Suprapubic skin (tissue), 4 donors: ENCODE results near the gene WDR37. TPM values are rescaled to one million over a fixed set of nuclear protein-coding genes. Genes with fewer than 3 reads are reported as not detected.
A peak's percentile ranks its signal among the peaks of the same experiment; 100 is the strongest.

Source experiments
- DNase-seq, 2 donors: peaks; one replicate each; pipeline ENCODE4 v3.0.0-alpha.2; 2019; ENCODE audit warnings: low spot score in 2 of 2
- H3K27ac ChIP-seq: fragments of 200-600 bp; sonication (generic); one replicate; pipeline ENCODE4 v1.5.1; 2019
- H3K27me3 ChIP-seq: fragments of 200-600 bp; sonication (generic); one replicate; pipeline ENCODE4 v1.5.1; 2019
- H3K36me3 ChIP-seq: fragments of 200-600 bp; sonication (generic); one replicate; pipeline ENCODE4 v1.5.1; 2019
- H3K4me1 ChIP-seq: fragments of 200-600 bp; sonication (generic); one replicate; pipeline ENCODE4 v1.5.1; 2019
- H3K4me3 ChIP-seq: fragments of 200-600 bp; sonication (generic); one replicate; pipeline ENCODE4 v1.5.1; 2019; ENCODE audit warnings: mild to moderate bottlenecking
- H3K9me3 ChIP-seq: fragments of 200-600 bp; sonication (generic); one replicate; pipeline ENCODE4 v1.5.1; 2019
- EP300 ChIP-seq: sonication (generic); formaldehyde crosslinking; IDR thresholded peaks from one replicate; pipeline ENCODE4 v1.6.1; 2017; ENCODE audit warnings: antibody characterized with exemption
- POLR2A ChIP-seq, 2 donors: fragments of 450-650 bp; IDR thresholded peaks; one replicate each; pipeline ENCODE4 v1.6.1; 2017; ENCODE audit warnings: antibody characterized with exemption in 2 of 2, mild to moderate bottlenecking in 2 of 2, moderate library complexity in 2 of 2
- POLR2AphosphoS5 ChIP-seq, 3 donors: sonication (generic); formaldehyde crosslinking; IDR thresholded peaks; one replicate each; pipeline ENCODE4 v1.6.1; 2017; ENCODE audit warnings: antibody characterized with exemption in 3 of 3
- WGBS: methylation state at CpG from one replicate; pipeline ENCODE4 v1.1.5; 2018; 5-methylcytosine and 5-hydroxymethylcytosine counted together
- total RNA-seq, 4 donors: library from RNA; depleted of rRNA; stranded (reverse); fragments of >200 nt; gene quantifications; one replicate each; pipeline ENCODE4 v1.1.0, GENCODE V29; 2016
- TF ChIP-seq, protein P1 (sequence below), 2 donors: fragments of 200-600 bp in 1 of 2; fragments of 450-650 bp in 1 of 2; sonication (generic) in 1 of 2; IDR thresholded peaks; one replicate each; pipeline ENCODE4 v1.5.1; 2016 to 2019; ENCODE audit warnings: antibody characterized with exemption in 2 of 2, mild to moderate bottlenecking in 1 of 2, moderate library complexity in 1 of 2

Gene WDR37
- total RNA-seq, 4 donors from 2014 or later = 13.1 to 32.7 (median 18.4) TPM

GRCh38 chr10:1110674-1111119 lies 54.5 kb downstream of the WDR37 start:
- Histone ChIP-seq H3K27ac (no peak overlapping the region), H3K27me3 (no peaks in the 10 kb centered on the region), H3K9me3 (no peaks in the 10 kb centered on the region), H3K4me1 (no peaks in the 10 kb centered on the region), H3K4me3 (no peak overlapping the region), H3K36me3 (peaks cover 93% of the 10 kb centered on the region)
- TF ChIP-seq EP300 (no peak), POLR2A (IDR thresholded peaks at IDR 0.05) (no peak), POLR2AphosphoS5 (IDR thresholded peaks at IDR 0.05) (no peak)
- TF ChIP-seq, protein P1, sequence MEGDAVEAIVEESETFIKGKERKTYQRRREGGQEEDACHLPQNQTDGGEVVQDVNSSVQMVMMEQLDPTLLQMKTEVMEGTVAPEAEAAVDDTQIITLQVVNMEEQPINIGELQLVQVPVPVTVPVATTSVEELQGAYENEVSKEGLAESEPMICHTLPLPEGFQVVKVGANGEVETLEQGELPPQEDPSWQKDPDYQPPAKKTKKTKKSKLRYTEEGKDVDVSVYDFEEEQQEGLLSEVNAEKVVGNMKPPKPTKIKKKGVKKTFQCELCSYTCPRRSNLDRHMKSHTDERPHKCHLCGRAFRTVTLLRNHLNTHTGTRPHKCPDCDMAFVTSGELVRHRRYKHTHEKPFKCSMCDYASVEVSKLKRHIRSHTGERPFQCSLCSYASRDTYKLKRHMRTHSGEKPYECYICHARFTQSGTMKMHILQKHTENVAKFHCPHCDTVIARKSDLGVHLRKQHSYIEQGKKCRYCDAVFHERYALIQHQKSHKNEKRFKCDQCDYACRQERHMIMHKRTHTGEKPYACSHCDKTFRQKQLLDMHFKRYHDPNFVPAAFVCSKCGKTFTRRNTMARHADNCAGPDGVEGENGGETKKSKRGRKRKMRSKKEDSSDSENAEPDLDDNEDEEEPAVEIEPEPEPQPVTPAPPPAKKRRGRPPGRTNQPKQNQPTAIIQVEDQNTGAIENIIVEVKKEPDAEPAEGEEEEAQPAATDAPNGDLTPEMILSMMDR (IDR thresholded peaks at IDR 0.05) = no peak
- 90% methylated on average over 9 of the region's 12 CpGs for WGBS
- DNase-seq = no peak

DNA sequence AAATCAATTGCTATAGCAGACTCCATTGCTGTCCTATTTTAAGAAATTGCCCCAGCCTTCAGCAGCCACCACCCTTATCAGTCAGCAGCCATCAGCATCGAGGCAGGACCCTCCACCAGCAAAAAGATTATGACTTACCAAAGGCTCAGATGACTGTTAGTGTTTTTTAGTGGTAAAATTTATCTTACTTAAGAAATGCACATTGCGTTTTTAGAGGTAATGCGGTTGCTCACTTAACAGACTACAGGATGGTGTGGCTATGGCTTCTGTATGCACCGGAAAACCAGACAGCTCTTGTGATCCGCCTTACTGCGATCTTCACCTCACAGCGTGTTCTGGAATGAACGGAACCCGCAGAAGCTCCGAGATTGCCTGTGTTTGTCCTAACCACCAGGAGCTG lies 58.1 kb downstream of the WDR37 start:
- Histone ChIP-seq H3K4me3 (no peak overlapping the region), H3K4me1 (no peaks in the 10 kb centered on the region), H3K36me3 (peaks cover 89% of the 10 kb centered on the region), H3K27me3 (no peaks in the 10 kb centered on the region), H3K9me3 (no peaks in the 10 kb centered on the region), H3K27ac (no peak overlapping the region)
- 95% methylated on average over 10 of the region's 10 CpGs for WGBS
- no peak for DNase-seq
- no peak for TF ChIP-seq POLR2AphosphoS5 (IDR thresholded peaks at IDR 0.05)
- no peak for TF ChIP-seq EP300
- TF ChIP-seq, protein P1 (IDR thresholded peaks at IDR 0.05) = no peak
- TF ChIP-seq POLR2A (IDR thresholded peaks at IDR 0.05) = no peak

- H3K4me3 ChIP-seq = no peak overlapping the region
- peak in 1 of 2 donors; percentile 32 for DNase-seq
- 85% methylated on average over 12 of the region's 12 CpGs for WGBS
- H3K27me3 ChIP-seq = no peaks in the 10 kb centered on the region
- no peaks in the 10 kb centered on the region for H3K4me1 ChIP-seq
- H3K9me3 ChIP-seq = no peaks in the 10 kb centered on the region
- no peak overlapping the region for H3K27ac ChIP-seq
- no peak for TF ChIP-seq EP300
- TF ChIP-seq POLR2A (IDR thresholded peaks at IDR 0.05) = no peak
- no peak for TF ChIP-seq POLR2AphosphoS5 (IDR thresholded peaks at IDR 0.05)
- TF ChIP-seq, protein P1 (IDR thresholded peaks at IDR 0.05) = no peak
- H3K36me3 ChIP-seq = peaks cover 91% of the 10 kb centered on the region
Observed at GRCh38 chr10:1114719-1115606, 58.8 kb downstream of the WDR37 start.

DNA sequence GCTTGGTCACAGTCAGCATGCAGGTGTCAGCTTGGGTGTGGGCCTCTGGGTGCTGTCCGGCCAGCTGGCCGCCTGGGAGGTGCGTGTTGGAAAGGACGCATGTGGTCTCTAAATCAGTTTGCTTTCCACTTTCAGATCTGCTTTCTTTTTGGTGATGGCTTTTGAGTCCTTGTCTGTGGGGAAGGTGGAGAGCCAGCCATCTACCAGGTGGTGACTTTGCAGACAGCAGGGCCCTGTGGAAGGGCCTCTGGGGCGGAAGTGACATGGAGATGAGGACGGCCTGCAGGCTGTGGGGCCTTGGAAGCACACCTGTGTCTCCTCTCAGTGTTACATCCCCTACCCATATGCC lies 59.4 kb downstream of the WDR37 start:
- Histone ChIP-seq H3K27ac (no peak overlapping the region), H3K4me1 (no peaks in the 10 kb centered on the region), H3K27me3 (no peaks in the 10 kb centered on the region), H3K36me3 (peaks cover 91% of the 10 kb centered on the region), H3K4me3 (no peak overlapping the region), H3K9me3 (no peaks in the 10 kb centered on the region)
- DNase-seq = peak in 1 of 2 donors; percentile 44
- WGBS = 79% methylated on average over 6 of the region's 6 CpGs
- no peak for TF ChIP-seq POLR2A (IDR thresholded peaks at IDR 0.05)
- TF ChIP-seq, protein P1 (IDR thresholded peaks at IDR 0.05) = no peak
- TF ChIP-seq EP300 = no peak
- no peak for TF ChIP-seq POLR2AphosphoS5 (IDR thresholded peaks at IDR 0.05)

GRCh38 chr10:1116051-1116450 lies 59.9 kb downstream of the WDR37 start:
- Histone ChIP-seq H3K36me3 (peaks cover 91% of the 10 kb centered on the region), H3K9me3 (no peaks in the 10 kb centered on the region), H3K27me3 (no peaks in the 10 kb centered on the region), H3K27ac (no peak overlapping the region), H3K4me1 (no peaks in the 10 kb centered on the region), H3K4me3 (no peak overlapping the region)
- WGBS = 95% methylated on average over 12 of the region's 12 CpGs
- DNase-seq = peak in 1 of 2 donors; percentile 76
- TF ChIP-seq, protein P1 (IDR thresholded peaks at IDR 0.05) = no peak
- TF ChIP-seq POLR2AphosphoS5 (IDR thresholded peaks at IDR 0.05) (no peak), POLR2A (IDR thresholded peaks at IDR 0.05) (no peak), EP300 (no peak)
